ENCODE results near the gene HAVCR1.
A peak's percentile ranks its signal among the peaks of the same experiment; 100 is the strongest.
"Not testable (repeated sequence)": the region's sequence is repeated elsewhere in the genome, so short reads cannot be mapped to it uniquely, and the experiment has no call there.

HAVCR1 gene

DNA sequence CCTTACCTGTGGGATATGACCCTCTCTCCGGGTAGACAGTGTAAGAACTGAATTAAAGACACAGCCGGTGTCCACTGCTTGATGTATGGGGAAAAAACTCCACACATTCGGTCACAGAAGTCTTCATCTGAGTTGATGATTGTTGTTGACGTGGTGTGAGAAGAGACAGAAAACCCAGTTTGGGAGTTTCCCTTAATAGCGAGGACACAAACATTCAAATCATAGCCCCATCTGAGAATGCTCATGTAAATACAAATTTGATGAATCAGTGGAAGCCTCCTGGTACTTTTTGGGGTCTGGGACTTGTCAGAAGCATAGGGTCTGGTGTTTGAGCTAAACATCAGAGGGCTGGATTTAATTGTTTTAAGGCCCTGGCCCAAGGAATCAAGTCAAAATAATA is 11.0 kb downstream of the HAVCR1 start:
- no peak for DNase-seq

DNA sequence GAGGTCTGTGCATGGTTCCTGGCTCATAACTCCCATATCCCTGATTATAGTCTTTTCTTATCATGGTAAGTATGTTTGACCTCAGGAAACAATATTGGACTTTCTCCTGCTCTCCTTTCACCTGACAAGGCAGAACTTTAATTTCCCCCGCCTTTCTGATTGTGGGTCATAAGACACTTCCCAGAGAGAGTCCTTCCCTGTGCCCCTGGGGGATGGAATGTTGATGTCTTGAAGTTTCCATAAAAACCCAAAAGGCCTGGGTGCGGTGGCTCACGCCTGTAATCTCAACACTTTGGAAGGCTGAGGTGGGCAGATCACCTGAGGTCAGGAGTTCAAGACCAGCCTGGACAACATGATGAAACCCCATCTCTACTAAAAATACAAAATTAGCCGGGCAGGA is 11.9 kb downstream of the HAVCR1 start:
- DNase-seq = not testable (repeated sequence)

DNA sequence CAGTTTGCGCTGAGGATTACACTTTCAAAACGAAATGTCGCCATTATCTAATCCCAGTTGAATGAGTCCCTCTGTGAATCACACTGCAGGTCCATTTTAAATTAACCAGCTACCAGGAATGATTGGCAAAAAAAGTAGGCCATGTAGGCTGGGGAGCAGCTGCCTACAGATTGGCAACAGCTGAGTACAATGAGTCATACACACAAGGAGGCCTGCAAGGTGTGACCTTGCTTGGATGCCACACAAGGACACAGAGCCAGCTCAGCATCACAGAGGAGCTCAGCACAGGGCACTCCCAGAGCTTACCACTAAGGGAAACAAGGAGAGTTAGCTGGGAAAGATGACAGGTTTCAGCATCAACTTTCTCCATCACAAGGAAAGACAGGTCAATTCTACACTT is 12.9 kb downstream of the HAVCR1 start:
- DNase-seq = no peak

DNA sequence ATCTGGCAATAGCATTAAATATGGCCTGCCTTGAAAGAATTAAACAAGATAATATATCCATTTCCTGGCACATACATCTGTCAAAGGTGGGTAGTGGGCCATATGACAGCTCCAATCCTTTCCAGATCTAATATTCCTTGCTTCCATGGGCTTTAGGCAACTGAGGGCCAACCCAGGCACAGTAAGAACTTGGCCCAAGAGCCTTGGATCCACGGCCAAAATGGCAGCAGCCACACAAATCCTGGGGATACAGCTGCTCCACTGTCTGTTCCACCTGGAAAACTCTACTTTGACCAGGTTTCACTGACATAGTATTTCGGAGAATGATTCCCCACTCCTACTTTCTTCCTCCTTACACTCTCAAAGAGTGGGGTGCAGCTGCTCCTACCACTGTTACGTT is 13.3 kb downstream of the HAVCR1 start:
- DNase-seq = no peak

DNA sequence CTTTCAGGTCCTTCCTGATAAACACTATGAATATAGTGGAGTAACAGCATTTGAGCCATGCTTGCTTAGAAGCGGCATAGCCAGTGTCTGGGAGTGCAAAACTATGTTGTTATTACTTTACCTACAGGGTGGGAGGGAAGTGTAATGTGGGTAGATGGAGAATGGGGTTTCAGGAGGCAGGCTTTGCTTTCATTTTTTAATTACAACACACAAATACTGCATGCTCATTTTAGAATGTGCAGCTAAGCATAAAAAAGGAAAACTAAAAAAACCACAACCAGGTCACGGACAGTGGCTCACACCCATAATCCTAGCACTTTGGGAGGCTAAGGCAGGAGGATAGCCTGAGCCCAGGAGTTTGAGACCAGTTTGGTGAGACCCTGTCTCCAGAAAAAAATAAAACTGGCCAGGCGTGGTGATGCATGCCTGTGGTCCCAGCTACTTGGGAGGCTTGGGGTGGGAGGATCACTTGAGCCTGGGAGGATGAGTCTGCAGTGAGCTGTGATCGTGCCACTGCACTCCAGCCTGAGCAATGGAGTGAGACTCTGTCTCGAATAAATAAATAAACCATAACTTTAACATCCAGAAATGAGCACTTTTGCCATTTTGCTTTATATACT is 20.2 kb downstream of the HAVCR1 start:
- DNase-seq = no peak

DNA sequence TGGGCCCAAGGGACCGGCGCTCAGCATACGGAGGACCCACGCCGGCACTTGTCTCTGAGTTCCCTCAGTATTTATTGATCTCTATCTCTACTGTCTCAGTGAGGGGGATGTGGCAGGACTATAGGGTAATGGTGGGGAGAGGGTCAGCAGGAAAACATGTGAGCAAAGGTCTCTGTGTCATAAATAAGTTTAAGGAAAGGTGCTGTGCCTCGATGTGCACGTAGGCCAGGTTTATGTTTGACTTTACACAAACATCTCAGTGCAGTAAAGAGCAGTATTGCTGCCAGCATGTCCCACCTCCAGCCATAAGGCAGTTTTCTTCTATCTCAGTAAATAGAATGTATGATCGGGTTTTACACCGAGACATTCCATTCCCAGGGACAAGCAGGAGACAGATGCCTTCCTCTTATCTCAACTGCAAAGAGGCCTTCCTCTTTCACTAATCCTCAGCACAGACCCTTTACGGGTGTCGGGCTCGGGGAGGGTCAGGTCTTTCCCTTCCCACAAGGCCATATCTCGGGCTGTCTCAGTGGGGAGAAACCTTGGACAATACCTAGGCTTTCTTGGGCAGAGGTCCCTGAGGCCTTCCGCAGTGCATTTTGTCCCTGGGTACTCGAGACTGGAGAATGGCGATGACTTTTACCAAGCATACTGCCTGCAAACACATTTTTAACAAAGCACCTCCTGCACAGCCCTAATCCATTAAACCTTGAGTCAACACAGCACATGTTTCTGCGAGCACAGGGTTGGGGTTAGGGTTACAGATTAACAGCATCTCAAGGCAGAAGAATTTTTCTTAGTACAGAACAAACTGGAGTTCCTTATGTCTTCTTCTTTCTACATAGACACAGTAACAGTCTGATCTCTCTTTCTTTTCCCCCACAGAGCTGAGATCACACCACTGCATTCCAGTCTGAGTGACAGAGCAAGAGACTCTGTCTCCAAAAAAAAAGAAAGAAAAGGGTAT is 24.5 kb downstream of the HAVCR1 start:
- DNase-seq = not testable (repeated sequence)

DNA sequence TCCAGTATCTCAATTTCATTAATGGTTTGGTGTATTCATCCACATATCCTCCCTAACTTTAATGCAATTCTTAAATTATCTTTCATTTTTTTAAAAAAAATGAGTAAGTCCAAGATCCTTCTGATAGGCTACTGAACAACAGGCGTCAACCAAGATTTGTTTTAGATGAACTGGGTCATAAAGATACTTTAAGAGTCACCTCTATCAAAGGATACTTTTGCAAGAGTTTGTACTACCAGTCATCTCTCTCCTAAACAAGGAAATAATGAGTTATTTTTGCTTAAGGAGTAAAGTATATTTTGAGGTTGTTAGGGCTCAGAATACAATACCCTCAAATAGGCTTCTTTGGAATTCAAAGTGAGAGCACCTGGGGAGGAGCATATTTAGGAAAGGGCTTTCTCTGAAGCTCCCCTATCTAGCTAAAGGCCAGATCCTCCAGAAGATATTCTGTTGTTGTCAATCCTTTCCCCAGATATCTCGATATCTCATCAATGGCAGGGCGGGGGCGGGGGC is 25.8 kb downstream of the HAVCR1 start:
- DNase-seq = no peak

DNA sequence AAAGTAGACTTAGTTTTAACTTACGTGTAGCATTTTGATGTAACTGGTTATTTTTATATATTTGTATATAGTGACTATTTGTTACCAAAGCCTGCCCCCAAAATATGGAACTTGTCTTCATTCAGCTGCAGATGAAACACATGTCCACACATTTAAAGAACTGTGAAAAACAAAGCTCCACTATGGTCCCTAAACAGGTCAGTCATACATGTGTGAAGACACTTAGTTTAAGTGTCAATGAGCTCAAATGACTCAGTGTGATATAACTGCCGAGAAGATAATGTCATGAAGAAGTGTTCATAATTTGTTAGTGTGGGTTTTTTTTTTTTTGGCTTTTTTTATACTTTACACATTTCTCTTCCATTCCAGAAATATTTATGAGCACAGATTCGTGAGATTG is 28.2 kb downstream of the HAVCR1 start:
- DNase-seq = no peak

DNA sequence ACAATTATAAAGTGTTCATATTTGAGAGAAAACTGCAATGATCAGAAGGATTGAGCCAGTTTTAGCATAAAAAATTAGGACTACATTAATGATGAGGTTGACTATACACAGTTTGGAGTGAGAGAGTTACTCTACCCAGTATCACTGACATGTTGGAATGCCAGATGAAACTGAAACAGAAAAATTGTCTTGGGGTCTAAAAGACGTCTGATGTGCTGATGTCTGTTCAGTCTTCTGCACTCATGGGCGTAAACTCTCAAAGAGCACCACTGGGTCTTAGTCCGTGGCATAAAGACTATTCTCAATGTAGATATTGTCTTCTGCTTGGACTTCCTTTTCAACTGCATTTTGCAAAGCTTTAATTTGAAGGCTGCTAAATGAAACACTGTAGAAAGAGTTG is 29.5 kb downstream of the HAVCR1 start:
- no peak for DNase-seq

DNA sequence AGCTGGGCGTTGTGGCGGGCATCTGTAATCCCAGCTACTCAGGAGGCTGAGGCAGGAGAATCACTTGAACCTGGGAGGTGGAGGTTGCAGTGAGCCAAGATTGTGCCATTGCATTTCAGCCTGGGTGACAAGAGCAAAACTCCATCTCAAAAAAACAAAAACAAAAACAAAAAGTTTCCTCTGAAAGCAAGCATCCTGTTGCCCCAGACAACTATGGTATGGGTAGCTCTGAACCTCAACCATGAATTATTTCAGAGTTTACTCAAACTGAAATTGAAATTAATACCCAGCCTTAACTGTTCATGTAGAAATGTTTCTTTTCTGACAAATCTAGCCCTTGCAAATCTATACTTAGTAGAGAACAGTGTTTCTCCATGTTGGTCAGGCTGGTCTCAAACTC is 31.3 kb downstream of the HAVCR1 start:
- DNase-seq = not testable (repeated sequence)

DNA sequence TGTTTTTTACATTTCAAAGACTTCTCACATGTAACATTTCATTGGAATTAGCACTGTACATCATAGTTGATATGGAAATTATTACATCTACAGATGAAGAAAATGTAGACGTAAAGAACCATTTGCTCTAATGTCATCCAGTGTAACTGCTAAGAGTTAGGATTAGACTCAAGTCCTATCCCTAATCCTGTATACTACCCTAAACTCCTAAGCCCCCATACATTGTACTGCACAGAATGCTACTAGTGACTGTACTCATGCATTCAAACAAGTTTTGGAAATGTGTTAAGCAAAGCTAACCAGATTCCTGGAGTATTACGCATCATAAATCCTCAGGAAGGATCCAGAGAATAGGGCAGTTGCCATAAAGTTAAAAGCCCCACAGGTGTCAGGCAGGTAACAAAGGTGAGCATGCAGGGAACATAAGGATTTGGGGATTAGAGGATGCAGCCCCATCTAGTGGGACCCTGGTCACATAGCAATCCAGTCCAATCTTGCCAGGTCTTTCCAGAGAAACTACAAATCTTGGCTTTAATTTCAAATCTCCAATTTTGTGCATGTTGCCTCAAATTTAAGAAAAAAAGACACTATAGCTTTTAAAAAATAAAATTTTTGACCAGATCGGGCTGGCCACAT is 32.0 kb downstream of the HAVCR1 start:
- DNase-seq = no peak

DNA sequence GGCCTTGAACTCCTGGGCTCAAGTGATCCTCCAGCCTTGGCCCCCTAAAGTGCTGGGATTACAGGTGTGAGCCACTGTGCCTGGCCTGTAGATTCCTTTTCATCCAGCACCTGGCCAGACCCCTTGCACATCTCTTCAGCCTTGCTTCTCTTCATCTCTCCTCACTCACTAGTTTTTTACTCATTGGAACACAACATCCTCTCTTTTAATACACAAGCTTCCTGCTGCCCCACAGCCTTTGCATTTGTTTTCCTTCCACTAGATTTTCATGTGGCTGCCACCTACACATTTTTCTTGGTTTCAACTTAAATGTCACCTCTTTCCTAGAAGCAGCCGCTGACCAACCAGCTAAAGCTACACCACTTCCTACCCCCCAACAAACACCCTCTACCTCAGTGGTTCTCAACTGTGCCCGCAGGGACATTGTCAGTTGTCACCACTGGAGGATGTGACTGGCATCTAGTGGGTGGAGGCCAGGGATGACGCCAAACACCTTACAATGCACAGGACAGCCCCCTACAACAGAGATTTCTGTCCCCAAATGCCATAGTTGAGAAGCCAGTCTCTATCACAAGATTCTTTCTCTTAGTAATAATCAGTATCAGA is 33.7 kb downstream of the HAVCR1 start:
- no peak for DNase-seq

DNA sequence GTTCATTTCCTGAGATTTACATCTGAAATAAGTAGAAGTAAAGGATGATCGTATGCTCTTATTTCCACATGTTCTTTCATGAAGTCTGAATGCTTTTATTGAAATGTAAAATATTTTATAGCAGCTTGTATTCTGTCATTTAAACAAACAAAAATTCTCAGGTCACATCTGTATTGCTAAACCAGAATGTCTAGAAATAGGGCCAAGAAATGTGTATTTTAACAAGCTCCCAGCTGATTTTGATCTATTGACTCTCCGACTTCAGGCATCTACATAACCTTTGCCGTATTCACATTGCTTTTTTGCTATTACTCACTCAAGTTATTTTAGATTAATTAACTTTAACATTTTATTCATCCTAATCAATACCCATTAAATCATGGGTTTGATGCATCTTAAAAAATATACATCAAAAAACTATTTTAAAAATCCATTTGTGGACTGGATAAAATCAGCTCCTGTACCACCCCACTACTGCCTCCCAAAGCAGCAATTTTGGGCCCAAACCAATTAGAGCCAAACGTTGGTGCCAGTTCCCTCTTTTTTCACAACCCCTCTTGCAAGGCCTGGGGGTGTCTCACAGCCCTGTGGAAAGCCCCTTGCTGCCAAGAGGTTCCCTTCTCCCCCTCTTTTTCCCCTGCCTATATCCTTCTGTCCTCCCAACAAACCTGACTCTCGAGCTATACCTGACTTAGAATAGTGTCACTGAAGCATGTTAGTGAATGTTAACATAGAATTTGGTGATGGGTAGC is 34.5 kb downstream of the HAVCR1 start:
- no peak for DNase-seq

DNA sequence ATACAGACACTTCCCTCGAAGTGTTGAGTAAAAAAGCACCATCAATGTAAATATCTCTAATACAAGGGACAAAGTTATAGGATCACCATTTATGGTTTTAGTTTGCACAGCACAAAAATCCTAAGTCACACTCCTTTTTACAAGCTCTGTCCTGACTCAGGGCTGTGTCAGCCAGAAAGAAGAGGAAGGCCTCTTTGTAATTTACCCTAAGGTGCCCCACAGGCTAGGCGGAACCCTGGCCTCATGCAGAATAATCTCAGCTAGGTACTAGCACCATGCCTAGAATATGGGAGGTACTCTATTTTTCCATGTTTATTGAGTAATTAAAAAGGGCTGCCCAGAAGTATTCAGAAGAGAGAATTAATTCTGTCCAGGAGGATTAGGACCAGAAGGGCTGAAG is 36.9 kb downstream of the HAVCR1 start:
- no peak for DNase-seq

DNA sequence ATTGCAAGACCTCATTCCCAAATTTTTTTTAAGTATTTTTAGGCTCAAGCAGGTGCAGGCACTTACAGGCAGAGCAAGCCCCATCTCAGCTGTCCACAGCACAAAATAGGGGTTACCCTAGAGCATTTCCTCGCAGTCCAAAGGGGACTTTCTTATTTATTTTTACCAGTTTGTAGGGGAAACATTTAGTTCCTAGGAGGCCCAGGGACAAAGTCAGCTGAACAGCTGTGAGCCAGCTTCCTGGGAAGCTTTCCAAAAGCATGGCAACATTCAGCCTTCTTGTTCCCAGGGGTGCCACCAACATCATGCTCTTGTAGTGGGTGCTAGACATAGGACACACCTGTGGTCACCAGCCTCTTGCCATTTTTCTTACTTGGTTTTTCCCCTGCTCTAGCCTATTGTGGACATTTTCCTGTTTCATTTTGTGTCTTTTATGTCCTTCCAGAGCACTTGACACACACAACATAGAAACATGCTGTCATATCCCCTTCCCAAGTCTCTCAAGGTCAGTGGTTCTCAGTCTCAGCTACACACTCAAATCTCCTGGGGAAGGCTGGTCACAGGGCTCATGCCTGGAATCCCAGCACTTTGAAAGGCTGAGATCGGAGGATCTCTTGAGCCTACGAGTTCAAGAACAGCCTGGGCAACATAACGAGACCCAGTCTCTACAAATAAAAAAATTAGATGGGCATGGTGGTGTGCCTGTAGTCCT is 38.2 kb downstream of the HAVCR1 start:
- DNase-seq = peak; percentile 20

DNA sequence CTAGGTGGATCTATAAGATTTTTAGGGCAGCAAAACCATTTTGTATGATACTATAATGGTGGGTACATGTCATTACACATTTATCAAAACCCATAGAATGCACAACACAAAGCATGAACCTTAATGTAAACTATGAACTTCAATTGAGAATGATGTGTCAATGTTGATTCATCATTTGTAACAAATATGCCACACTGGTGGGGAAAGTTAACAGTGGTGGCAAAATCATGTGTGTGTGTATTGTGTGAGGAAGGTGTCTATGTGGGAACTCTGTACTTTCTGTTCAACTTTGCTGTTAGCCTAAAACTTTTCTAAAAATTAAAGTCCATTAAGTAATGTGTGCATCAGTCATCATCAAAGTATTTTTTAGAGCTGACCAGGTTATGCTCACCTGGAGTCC is 38.9 kb downstream of the HAVCR1 start:
- no peak for DNase-seq

DNA sequence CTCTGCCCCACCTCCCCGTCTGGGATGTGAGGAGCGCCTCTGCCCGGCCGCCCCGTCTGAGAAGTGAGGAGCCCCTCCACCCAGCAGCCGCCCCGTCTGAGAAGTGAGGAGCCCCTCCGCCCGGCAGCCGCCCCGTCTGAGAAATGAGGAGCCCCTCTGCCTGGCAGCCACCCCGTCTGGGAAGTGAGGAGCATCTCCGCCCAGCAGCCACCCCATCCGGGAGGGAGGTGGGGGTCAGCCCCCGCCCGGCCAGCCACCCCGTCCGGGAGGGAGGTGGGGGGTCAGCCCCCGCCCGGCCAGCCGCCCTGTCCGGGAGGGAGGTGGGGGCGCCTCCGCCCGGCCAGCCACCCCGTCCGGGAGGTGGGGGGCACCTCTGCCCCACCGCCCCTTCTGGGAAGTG is 44.8 kb downstream of the HAVCR1 start:
- not testable (repeated sequence) for DNase-seq

DNA sequence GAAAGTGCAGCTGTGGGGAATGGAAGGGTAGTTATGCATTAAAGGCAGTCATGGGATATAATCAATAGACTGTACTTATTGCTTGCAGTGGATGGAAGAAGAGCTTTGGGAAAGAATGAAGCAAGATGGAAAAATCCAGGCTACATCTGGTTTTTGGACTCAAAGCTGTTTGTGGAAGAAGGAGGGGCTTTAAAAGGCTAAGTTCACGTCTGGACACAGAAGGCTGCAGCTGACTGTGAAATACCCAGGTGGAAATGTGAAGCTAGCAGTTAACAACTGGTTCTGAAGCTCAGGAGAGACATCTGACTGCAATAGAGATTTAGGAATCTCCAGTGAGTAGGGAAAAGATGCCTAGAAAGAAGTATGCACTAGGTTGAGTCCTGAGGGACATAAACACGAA is 52.7 kb downstream of the HAVCR1 start:
- DNase-seq = no peak

DNA sequence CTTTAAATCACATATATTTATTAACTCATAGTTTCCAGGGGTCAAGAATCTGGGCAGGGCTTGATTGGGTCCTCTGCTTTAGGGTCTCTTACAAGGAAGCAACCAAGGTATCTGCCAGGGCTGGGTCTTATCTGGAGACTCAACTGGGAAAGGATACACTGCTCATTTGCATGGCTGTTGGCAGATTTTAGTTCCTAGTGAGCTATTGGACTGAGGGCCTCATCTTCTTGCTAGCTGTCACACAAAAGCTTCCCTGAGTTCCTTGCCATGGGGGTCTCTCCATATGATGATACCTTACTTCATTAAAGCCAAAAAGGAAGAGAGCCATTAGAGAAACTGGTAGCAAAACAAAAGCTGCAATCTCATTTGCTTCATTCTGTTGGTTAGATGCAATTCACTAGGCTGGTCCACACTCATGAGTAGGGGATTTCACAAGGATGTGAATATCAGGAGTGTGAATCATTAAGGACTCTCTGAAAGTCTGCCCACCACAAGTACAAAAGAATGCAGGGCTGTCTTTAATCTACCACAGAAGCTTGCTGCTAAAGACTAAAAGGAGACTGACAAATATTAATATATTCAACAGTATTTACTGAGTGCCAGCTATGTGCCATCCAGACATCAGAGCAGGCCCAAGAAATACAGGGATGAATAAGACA is 53.9 kb downstream of the HAVCR1 start:
- DNase-seq = no peak

DNA sequence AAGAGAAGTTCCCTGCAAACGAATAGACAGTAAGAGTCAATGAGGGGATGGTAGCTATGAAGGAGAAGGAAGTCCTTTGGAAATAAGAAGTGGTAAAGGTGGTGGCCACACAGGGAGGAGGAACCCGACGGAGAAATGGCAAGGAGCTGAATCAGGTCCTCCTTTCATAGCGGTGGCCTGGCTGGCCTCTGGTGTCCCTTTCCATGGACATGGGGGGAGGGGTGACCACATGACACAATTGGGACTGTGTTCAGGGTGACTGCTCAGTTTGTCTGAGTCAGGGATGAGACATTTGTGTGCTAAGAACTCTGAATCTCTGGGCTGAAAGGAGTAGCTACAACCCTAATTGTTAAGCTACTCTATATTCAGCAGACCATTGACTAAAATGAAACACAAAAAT is 67.2 kb downstream of the HAVCR1 start:
- no peak for DNase-seq

DNA sequence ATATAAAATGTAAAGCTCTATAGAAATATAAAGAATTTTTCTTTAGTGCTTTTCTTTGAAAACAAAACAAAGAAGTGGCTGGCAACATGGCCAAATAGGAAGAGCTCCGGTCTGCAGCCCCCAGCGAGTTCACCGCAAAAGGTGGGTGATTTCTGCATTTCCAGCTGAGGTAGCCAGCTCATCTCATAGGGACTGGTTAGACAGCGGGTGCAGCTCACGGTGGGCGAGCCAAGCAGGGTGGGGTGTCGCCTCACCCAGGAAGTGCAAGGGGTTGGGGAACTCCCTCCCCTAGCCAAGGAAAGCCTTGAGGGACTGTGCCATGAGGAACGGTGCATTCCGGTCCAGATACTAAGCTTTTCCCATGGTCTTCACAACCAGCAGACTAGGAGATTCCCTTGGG is 74.9 kb downstream of the HAVCR1 start:
- DNase-seq = no peak
